Measurements from ENCODE around the gene MAL. TPM values are rescaled to one million over a fixed set of nuclear protein-coding genes. Genes with fewer than 3 reads are reported as not detected.

MAL gene
- total RNA-seq, 1 donor from 2014 or later: 4.4 TPM

DNA sequence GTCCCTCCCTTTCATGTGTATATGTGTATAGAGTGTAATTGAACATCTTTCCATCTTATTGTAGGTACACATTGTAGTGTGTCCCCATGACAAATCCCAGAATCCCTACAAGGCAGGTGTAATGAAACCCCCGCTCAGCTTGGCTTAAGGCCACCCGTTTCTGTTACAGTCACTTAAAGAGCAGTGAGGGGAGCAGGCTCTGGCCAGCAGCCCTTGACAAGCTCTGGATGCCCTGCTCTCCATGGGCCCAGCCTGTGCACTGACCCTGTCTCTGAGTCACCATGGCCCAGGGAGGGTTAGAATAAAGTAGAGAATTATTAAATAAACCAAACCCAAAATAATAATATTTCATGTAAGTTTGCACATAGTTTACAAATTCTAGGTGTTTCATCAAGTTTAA, 17.2 kb upstream of the MAL start:
- Histone ChIP-seq H3K9me3 (replicated peaks) (no peaks in the 10 kb centered on the region), H3K4me1 (peaks cover 9% of the 10 kb centered on the region), H3K36me3 (no peaks in the 10 kb centered on the region), H3K27ac (replicated peaks) (peak overlapping the region; percentile 76), H3K27me3 (ENCODE audit: low read depth) (peaks cover 17% of the 10 kb centered on the region), H3K4me3 (no peak overlapping the region)
- TF ChIP-seq, protein P1, sequence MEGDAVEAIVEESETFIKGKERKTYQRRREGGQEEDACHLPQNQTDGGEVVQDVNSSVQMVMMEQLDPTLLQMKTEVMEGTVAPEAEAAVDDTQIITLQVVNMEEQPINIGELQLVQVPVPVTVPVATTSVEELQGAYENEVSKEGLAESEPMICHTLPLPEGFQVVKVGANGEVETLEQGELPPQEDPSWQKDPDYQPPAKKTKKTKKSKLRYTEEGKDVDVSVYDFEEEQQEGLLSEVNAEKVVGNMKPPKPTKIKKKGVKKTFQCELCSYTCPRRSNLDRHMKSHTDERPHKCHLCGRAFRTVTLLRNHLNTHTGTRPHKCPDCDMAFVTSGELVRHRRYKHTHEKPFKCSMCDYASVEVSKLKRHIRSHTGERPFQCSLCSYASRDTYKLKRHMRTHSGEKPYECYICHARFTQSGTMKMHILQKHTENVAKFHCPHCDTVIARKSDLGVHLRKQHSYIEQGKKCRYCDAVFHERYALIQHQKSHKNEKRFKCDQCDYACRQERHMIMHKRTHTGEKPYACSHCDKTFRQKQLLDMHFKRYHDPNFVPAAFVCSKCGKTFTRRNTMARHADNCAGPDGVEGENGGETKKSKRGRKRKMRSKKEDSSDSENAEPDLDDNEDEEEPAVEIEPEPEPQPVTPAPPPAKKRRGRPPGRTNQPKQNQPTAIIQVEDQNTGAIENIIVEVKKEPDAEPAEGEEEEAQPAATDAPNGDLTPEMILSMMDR (IDR thresholded peaks at IDR 0.05; ENCODE audit: borderline replicate concordance): no peak
- no peak for DNase-seq
- intact Hi-C loops (cut with micrococcal nuclease): no loop called here

DNA sequence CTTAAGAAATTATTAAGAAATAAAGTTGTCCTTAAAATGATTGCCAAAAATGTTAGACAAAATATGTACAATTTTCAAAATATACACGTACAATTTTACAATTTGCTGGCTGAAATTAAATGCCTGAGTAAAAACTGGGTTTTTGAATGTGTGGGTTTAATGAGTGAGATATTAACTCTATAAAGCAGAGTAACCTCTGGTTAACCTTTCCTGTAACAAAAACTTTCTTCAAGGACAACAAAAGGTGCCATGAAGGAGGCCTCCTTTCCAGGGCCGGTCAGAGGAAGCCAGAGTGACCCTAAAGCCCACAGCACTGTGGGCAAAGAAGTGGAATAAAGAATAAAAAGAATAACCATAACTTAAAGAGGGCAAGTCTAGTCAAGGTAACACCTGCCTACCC, 16.5 kb upstream of the MAL start:
- H3K27ac ChIP-seq (replicated peaks): no peak overlapping the region
- H3K4me1 ChIP-seq: peaks cover 9% of the 10 kb centered on the region
- H3K27me3 ChIP-seq (ENCODE audit: low read depth): peaks cover 13% of the 10 kb centered on the region
- no peak for DNase-seq
- intact Hi-C loops (cut with micrococcal nuclease): no loop called here
- H3K9me3 ChIP-seq (replicated peaks): no peaks in the 10 kb centered on the region
- TF ChIP-seq, protein P1 (IDR thresholded peaks at IDR 0.05; ENCODE audit: borderline replicate concordance): no peak
- H3K4me3 ChIP-seq: no peak overlapping the region
- no peaks in the 10 kb centered on the region for H3K36me3 ChIP-seq

DNA sequence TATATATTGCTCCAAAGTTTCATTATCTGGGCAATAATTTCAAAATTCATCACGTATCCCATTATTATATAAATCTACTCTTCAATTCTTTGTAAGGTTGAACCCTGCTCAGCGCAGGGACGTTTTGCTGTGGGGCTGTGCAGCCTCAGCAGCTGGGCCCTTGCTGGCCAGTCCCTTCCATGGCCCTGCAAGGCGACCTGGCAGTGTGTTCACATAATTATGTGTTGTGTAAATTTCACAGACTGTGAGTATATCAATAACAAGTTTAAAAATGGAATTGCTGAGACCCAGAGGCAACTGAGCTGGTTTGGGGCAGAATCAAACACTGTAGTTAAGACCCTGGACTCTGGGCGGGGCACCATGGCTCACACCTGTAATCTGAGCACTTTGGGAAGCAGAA, 16.1 kb upstream of the MAL start:
- H3K36me3 ChIP-seq: no peaks in the 10 kb centered on the region
- peaks cover 9% of the 10 kb centered on the region for H3K4me1 ChIP-seq
- no peak overlapping the region for H3K27ac ChIP-seq (replicated peaks)
- H3K9me3 ChIP-seq (replicated peaks): no peaks in the 10 kb centered on the region
- H3K27me3 ChIP-seq (ENCODE audit: low read depth): peaks cover 10% of the 10 kb centered on the region
- intact Hi-C loops (cut with micrococcal nuclease): no loop called here
- TF ChIP-seq, protein P1 (IDR thresholded peaks at IDR 0.05; ENCODE audit: borderline replicate concordance): no peak
- no peak overlapping the region for H3K4me3 ChIP-seq
- DNase-seq: no peak

DNA sequence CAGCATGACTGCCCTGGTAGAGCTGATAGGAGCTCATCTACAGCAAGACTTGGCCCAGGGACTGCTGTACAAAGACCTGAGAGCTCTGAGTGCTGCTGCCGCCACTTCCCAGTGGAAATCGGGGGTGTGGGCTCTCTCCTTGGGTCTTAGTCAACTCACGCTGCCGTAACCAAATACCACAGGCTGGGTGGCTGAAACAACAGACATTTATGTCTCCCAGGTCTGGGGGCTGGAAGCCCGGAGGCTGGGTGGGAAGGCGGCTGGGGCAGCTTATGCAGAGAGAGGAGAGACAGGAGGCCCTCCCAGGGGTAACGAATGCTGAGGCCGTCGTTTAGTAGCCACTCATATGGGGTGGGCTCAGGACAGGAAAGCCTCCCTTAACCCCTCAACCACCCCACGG, 15.4 kb upstream of the MAL start:
- DNase-seq: no peak
- intact Hi-C loops (cut with micrococcal nuclease): no loop called here

GRCh38 chr2:95010718-95011117, 14.8 kb upstream of the MAL start:
- intact Hi-C loops (cut with micrococcal nuclease): no loop called here
- Histone ChIP-seq H3K9me3 (replicated peaks) (no peaks in the 10 kb centered on the region), H3K4me3 (no peak overlapping the region), H3K4me1 (peaks cover 9% of the 10 kb centered on the region), H3K36me3 (no peaks in the 10 kb centered on the region), H3K27ac (replicated peaks) (no peak overlapping the region), H3K27me3 (ENCODE audit: low read depth) (peaks cover 5% of the 10 kb centered on the region)
- no peak for DNase-seq
- TF ChIP-seq, protein P1 (IDR thresholded peaks at IDR 0.05; ENCODE audit: borderline replicate concordance): no peak

More for the DNA sequence above, 15.4 kb upstream of the MAL start:
- no peaks in the 10 kb centered on the region for H3K36me3 ChIP-seq
- H3K4me3 ChIP-seq: no peak overlapping the region
- H3K27me3 ChIP-seq (ENCODE audit: low read depth): peaks cover 8% of the 10 kb centered on the region
- TF ChIP-seq, protein P1 (IDR thresholded peaks at IDR 0.05; ENCODE audit: borderline replicate concordance): no peak
- peaks cover 9% of the 10 kb centered on the region for H3K4me1 ChIP-seq
- H3K27ac ChIP-seq (replicated peaks): no peak overlapping the region
- no peaks in the 10 kb centered on the region for H3K9me3 ChIP-seq (replicated peaks)

All from left ventricle myocardium inferior (tissue), 1 donor.